WERI-Rb-1 (cell line): ENCODE results near the gene SARS1.

Source experiments
- DNase-seq: peaks from one replicate; pipeline ENCODE4 v3.0.0-alpha.2; 2020
- H3K27ac ChIP-seq: fragments of 250-450 bp; sonication (Bioruptor Pico); 2 replicates; pipeline ENCODE4 v1.5.1; 2020; ENCODE audit warnings: mild to moderate bottlenecking, moderate library complexity
- H3K27me3 ChIP-seq: fragments of 250-450 bp; sonication (Bioruptor Pico); 2 replicates; pipeline ENCODE4 v1.5.1; 2021; ENCODE audit warnings: mild to moderate bottlenecking, low read depth, moderate library complexity; ENCODE audit not compliant: insufficient read depth, severe bottlenecking
- H3K36me3 ChIP-seq: fragments of 250-450 bp; sonication (Bioruptor Pico); 2 replicates; pipeline ENCODE4 v1.5.1; 2020; ENCODE audit warnings: mild to moderate bottlenecking, moderate library complexity
- H3K4me3 ChIP-seq: 2 replicates; pipeline ENCODE4 v1.5.1; 2011; ENCODE audit warnings: low read depth, mild to moderate bottlenecking, control low read depth, low read length
- H3K9me3 ChIP-seq: fragments of 250-450 bp; sonication (Bioruptor Pico); 2 replicates; pipeline ENCODE4 v1.5.1; 2021; ENCODE audit warnings: mild to moderate bottlenecking, moderate library complexity; ENCODE audit not compliant: severe bottlenecking
- TF ChIP-seq, protein P1 (sequence below): IDR thresholded peaks from 2 replicates; pipeline ENCODE4 v1.5.1; 2011; ENCODE audit warnings: low read depth, mild to moderate bottlenecking, control low read depth, inconsistent platforms, low read length

Gene SARS1

GRCh38 chr1:109206339-109206738 is 7.4 kb upstream of the SARS1 start:
- DNase-seq: no peak
- no peaks in the 10 kb centered on the region for H3K9me3 ChIP-seq

DNA sequence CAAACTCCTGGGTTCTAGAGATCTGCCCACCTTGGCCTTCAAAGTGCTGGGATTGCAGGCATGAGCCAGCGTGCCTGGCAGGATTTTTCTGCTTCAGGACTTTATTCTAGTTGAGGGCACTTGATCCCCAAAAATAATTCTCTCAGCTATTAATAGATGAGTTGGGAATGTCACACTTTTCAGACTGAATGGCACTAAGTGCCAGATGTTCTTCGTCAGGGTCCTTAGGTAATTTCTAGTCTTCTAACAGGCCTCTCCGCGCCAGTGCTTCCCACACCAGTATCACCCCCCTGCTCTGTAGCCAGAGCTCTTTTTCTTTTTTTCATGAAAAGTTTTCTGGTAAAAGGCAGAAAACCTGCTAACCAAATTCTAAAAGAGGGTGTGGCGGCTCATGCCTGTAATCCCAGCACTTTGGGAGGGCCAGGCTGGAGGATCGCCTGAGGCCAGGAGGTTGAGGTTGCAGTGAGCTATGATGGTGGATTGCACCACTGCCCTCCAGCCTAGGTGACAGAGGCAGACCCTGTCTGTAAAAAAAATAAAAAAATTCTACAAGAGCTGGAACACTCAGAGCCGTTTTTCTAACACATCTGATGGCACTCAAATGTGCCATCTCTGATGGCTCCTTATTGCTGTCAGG is 6.1 kb upstream of the SARS1 start:
- no peaks in the 10 kb centered on the region for H3K9me3 ChIP-seq
- no peak overlapping the region for H3K4me3 ChIP-seq
- H3K36me3 ChIP-seq: peaks cover 7% of the 10 kb centered on the region
- TF ChIP-seq, protein P1, sequence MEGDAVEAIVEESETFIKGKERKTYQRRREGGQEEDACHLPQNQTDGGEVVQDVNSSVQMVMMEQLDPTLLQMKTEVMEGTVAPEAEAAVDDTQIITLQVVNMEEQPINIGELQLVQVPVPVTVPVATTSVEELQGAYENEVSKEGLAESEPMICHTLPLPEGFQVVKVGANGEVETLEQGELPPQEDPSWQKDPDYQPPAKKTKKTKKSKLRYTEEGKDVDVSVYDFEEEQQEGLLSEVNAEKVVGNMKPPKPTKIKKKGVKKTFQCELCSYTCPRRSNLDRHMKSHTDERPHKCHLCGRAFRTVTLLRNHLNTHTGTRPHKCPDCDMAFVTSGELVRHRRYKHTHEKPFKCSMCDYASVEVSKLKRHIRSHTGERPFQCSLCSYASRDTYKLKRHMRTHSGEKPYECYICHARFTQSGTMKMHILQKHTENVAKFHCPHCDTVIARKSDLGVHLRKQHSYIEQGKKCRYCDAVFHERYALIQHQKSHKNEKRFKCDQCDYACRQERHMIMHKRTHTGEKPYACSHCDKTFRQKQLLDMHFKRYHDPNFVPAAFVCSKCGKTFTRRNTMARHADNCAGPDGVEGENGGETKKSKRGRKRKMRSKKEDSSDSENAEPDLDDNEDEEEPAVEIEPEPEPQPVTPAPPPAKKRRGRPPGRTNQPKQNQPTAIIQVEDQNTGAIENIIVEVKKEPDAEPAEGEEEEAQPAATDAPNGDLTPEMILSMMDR: no peak
- no peaks in the 10 kb centered on the region for H3K27me3 ChIP-seq
- no peak for DNase-seq
- H3K27ac ChIP-seq: no peak overlapping the region

More at GRCh38 chr1:109206339-109206738, 7.4 kb upstream of the SARS1 start:
- H3K36me3 ChIP-seq: peaks cover 7% of the 10 kb centered on the region
- no peak overlapping the region for H3K4me3 ChIP-seq
- H3K27me3 ChIP-seq: no peaks in the 10 kb centered on the region
- TF ChIP-seq, protein P1: no peak
- H3K27ac ChIP-seq: no peak overlapping the region

DNA sequence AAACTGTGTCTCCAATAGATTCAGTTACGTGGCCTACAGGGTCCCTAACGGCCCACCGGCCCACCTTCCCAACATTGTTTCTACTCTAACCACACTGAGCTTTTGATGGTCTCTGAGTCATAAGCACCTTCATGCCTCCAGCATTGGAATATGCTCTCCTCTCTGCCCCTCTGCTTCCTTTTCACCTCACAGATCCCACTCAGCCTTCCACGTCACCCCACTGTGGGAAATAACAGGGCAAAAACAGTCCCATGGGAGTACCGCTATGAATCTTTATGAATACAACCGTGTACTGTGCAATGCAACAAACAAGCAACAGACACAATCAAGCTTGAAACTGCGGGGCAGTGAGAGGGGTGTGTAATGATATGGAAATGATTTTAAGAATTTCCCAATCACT is 5.3 kb upstream of the SARS1 start:
- H3K27ac ChIP-seq: no peak overlapping the region
- H3K36me3 ChIP-seq: peaks cover 7% of the 10 kb centered on the region
- no peak overlapping the region for H3K4me3 ChIP-seq
- TF ChIP-seq, protein P1: no peak
- DNase-seq: no peak
- H3K9me3 ChIP-seq: no peaks in the 10 kb centered on the region
- H3K27me3 ChIP-seq: no peaks in the 10 kb centered on the region

GRCh38 chr1:109208836-109209463 is 4.8 kb upstream of the SARS1 start:
- no peak for DNase-seq
- Histone ChIP-seq H3K9me3 (no peaks in the 10 kb centered on the region), H3K4me3 (no peak overlapping the region), H3K36me3 (peaks cover 8% of the 10 kb centered on the region), H3K27ac (no peak overlapping the region), H3K27me3 (no peaks in the 10 kb centered on the region)
- TF ChIP-seq, protein P1: no peak

DNA sequence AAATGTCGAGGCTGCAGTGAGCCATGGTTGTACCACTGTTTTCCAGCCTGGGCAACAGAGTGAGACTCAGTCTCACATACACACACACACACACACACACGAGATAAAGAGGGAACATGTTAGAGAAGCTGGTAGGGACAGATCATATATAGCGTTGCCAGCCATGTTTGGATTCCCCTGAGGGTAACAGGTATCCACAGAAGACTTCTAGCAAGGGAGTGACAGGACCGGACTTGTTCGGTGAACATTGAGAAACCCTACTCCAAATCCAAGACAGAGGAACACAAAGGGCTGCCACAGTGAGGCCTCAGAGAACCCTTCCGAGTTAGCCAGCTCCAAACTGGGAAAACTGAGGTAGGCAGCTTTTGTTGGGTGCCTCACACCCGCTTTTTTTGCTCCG is 3.7 kb upstream of the SARS1 start:
- Histone ChIP-seq H3K27me3 (no peaks in the 10 kb centered on the region), H3K36me3 (peaks cover 16% of the 10 kb centered on the region), H3K9me3 (no peaks in the 10 kb centered on the region), H3K4me3 (no peak overlapping the region), H3K27ac (no peak overlapping the region)
- TF ChIP-seq, protein P1: no peak
- DNase-seq: no peak

- Histone ChIP-seq H3K4me3 (peak overlapping the region; percentile 58), H3K27me3 (no peaks in the 10 kb centered on the region), H3K27ac (peak overlapping the region; percentile 96), H3K36me3 (peaks cover 30% of the 10 kb centered on the region), H3K9me3 (no peaks in the 10 kb centered on the region)
- no peak for DNase-seq
- TF ChIP-seq, protein P1: no peak
Measured at GRCh38 chr1:109213345-109213823, 334 bp upstream of the SARS1 start.
